Choroid plexus epithelial cell (primary cell): ENCODE measurements around the gene FABP3.

Experiments
- DNase-seq: peaks from one replicate; pipeline ENCODE4 v3.0.0-alpha.2; 2010; ENCODE audit warnings: low read depth
- H3K4me3 ChIP-seq: 2 replicates; pipeline ENCODE4 v1.5.1; 2011; ENCODE audit warnings: low read depth, mild to moderate bottlenecking, control low read depth, low read length, moderate library complexity
- TF ChIP-seq, protein P1 (sequence below): conservative IDR thresholded peaks from 2 replicates; pipeline ENCODE4 v1.5.1; 2011; ENCODE audit warnings: low read depth, mild to moderate bottlenecking, control low read depth, inconsistent platforms, low read length, moderate library complexity

FABP3 gene

GRCh38 chr1:31380181-31380580, 7.3 kb upstream of the FABP3 start:
- no peak overlapping the region for H3K4me3 ChIP-seq
- no peak for DNase-seq
- TF ChIP-seq, protein P1, sequence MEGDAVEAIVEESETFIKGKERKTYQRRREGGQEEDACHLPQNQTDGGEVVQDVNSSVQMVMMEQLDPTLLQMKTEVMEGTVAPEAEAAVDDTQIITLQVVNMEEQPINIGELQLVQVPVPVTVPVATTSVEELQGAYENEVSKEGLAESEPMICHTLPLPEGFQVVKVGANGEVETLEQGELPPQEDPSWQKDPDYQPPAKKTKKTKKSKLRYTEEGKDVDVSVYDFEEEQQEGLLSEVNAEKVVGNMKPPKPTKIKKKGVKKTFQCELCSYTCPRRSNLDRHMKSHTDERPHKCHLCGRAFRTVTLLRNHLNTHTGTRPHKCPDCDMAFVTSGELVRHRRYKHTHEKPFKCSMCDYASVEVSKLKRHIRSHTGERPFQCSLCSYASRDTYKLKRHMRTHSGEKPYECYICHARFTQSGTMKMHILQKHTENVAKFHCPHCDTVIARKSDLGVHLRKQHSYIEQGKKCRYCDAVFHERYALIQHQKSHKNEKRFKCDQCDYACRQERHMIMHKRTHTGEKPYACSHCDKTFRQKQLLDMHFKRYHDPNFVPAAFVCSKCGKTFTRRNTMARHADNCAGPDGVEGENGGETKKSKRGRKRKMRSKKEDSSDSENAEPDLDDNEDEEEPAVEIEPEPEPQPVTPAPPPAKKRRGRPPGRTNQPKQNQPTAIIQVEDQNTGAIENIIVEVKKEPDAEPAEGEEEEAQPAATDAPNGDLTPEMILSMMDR, result no peak

- no peak overlapping the region for H3K4me3 ChIP-seq
- DNase-seq, result no peak
- TF ChIP-seq, protein P1, result no peak
Measured at GRCh38 chr1:31378001-31378400, 5.1 kb upstream of the FABP3 start.

DNA sequence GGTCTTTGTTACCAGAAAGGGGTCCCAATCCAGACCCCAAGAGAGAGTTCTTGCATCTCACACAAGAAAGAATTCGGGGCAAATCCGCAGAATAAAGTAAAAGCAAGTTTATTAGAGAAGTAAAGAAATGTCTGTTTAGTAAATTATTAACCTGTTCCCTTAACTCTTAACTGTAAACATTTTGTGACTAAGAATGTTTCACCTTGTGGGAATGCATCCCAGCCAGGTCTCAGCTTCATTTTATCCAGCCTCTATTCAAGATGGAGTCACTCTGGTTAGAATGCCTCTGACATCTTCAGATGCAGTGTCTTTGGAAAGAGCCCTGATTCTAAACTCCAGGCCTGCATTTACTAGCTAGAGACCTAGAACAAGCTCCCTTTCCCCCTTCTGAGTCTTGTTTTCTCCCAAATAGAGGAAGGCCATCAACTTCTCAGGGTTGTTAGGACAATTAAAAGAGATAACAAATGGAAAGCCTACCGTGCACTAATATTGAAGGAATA, 4.5 kb upstream of the FABP3 start:
- TF ChIP-seq, protein P1, result no peak
- no peak overlapping the region for H3K4me3 ChIP-seq
- no peak for DNase-seq

GRCh38 chr1:31376375-31377134, 3.7 kb upstream of the FABP3 start:
- TF ChIP-seq, protein P1, result no peak
- H3K4me3 ChIP-seq, result no peak overlapping the region
- peak; percentile 94 for DNase-seq

GRCh38 chr1:31374511-31375196, 1.8 kb upstream of the FABP3 start:
- no peak overlapping the region for H3K4me3 ChIP-seq
- DNase-seq, result no peak
- TF ChIP-seq, protein P1, result no peak

- TF ChIP-seq, protein P1, result no peak
- peak overlapping the region; percentile 60 for H3K4me3 ChIP-seq
- no peak for DNase-seq
Measured at GRCh38 chr1:31373897-31374486, 1.1 kb upstream of the FABP3 start.

DNA sequence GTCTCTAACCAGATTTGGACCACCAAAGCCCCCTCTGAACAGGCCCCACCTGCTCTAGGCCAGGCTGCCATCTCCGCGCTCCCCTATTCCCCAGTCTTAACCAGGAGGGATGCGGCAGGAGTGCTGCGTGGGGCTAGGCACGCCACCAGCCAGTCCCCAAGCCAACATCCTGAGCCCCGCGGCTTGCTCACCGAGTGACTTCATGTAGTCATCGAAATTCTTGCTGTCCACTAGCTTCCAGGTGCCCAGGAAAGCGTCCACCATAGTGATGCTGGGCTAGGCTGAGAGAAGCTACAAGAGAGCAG, 173 bp downstream of the FABP3 start:
- peak overlapping the region; percentile 60 for H3K4me3 ChIP-seq
- DNase-seq, result no peak
- TF ChIP-seq, protein P1, result no peak
